HEK293T (cell line): ENCODE data around the gene ARAF.
A peak's percentile ranks its signal among the peaks of the same experiment; 100 is the strongest.

Experiments
- CTCF ChIA-PET: fragments of 350-600 bp; formaldehyde crosslinking; extraction: SDS; loops from one replicate; lab custom pipeline; 2021; ENCODE audit warnings: antibody characterized with exemption, inconsistent platforms; lab: Yijun Ruan, JAX
- POLR2A ChIA-PET: fragments of 350-600 bp; formaldehyde crosslinking; extraction: SDS; loops from one replicate; lab custom pipeline; 2020; ENCODE audit warnings: antibody characterized with exemption, inconsistent platforms; lab: Yijun Ruan, JAX
- DNase-seq: peaks from one replicate; pipeline ENCODE4 v3.0.0; 2012; ENCODE audit warnings: mixed read lengths; ENCODE audit errors: extremely low spot score
- ARNT ChIP-seq: fragments of 450-650 bp; IDR thresholded peaks from 2 replicates; pipeline ENCODE4 v1.6.1; 2017; ENCODE audit warnings: mild to moderate bottlenecking
- BHLHE40 ChIP-seq: fragments of 450-650 bp; IDR thresholded peaks from 2 replicates; pipeline ENCODE4 v1.6.1; 2016; ENCODE audit warnings: mild to moderate bottlenecking, moderate library complexity, borderline replicate concordance
- CTBP1 ChIP-seq: fragments of 450-650 bp; IDR thresholded peaks from 2 replicates; pipeline ENCODE4 v1.6.1; 2016; ENCODE audit warnings: borderline replicate concordance
- ELF4 ChIP-seq: fragments of 450-650 bp; IDR thresholded peaks from 2 replicates; pipeline ENCODE4 v1.6.1; 2017; ENCODE audit warnings: antibody characterized with exemption
- FOXA1 ChIP-seq: fragments of 450-650 bp; IDR thresholded peaks from 2 replicates; pipeline ENCODE4 v1.6.1; 2016; ENCODE audit warnings: mild to moderate bottlenecking
- FOXK2 ChIP-seq: fragments of 450-650 bp; IDR thresholded peaks from 2 replicates; pipeline ENCODE4 v1.6.1; 2016; ENCODE audit warnings: mild to moderate bottlenecking
- FOXM1 ChIP-seq: fragments of 450-650 bp; IDR thresholded peaks from 2 replicates; pipeline ENCODE4 v1.6.1; 2017; ENCODE audit warnings: mild to moderate bottlenecking, borderline replicate concordance
- HDGF ChIP-seq: fragments of 450-650 bp; IDR thresholded peaks from 2 replicates; pipeline ENCODE4 v1.6.1; 2017; ENCODE audit warnings: antibody characterized with exemption, borderline replicate concordance
- L3MBTL2 ChIP-seq: fragments of 450-650 bp; conservative IDR thresholded peaks from 2 replicates; pipeline ENCODE4 v1.6.1; 2016; ENCODE audit warnings: mild to moderate bottlenecking
- LEF1 ChIP-seq: fragments of 450-650 bp; IDR thresholded peaks from 2 replicates; pipeline ENCODE4 v1.6.1; 2017; ENCODE audit warnings: mild to moderate bottlenecking, borderline replicate concordance
- NFRKB ChIP-seq: fragments of 450-650 bp; IDR thresholded peaks from 2 replicates; pipeline ENCODE4 v1.6.1; 2016; ENCODE audit warnings: mild to moderate bottlenecking, moderate library complexity
- SP1 ChIP-seq: fragments of 450-650 bp; IDR thresholded peaks from 2 replicates; pipeline ENCODE4 v1.6.1; 2017
- SUZ12 ChIP-seq: fragments of 450-650 bp; IDR thresholded peaks from 2 replicates; pipeline ENCODE4 v1.6.1; 2016; ENCODE audit warnings: mild to moderate bottlenecking
- TARDBP ChIP-seq: fragments of 450-650 bp; IDR thresholded peaks from 2 replicates; pipeline ENCODE4 v1.6.1; 2016
- ZNF384 ChIP-seq: fragments of 450-650 bp; IDR thresholded peaks from 2 replicates; pipeline ENCODE4 v1.6.1; 2016
- TF ChIP-seq, protein P1 (sequence below): fragments of 450-650 bp; IDR thresholded peaks from 2 replicates; pipeline ENCODE4 v1.6.1; 2016

The ARAF gene

DNA sequence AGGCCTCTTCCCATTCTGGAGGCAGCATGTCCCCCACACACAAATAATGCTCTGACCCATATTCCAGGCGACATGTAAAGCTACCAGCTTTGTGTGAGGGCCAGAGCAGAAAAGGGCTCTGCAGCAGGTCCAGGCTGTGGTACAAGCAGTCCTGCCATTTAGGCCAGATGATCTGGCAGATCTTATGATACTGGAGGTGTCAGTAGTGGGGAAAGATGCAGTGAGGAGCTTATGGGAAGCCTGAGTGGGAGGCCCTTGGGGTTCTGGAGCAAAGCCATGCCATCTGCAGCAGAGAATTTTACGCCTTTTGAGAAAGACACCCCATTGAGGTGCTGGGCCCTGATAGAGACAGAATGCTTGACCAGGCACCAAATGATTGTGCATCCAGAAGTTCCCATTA is 50.9 kb downstream of the ARAF start:
- ChIA-PET CTCF (no interaction called here), POLR2A (no interaction called here)
- no peak for DNase-seq
- TF ChIP-seq TARDBP (no peak), FOXM1 (no peak), L3MBTL2 (no peak), ELF4 (no peak), CTBP1 (no peak), NFRKB (no peak), BHLHE40 (no peak), SUZ12 (no peak)

- ChIA-PET CTCF (no interaction called here), POLR2A (no interaction called here)
- TF ChIP-seq ARNT, result no peak
- no peak for TF ChIP-seq TARDBP
- TF ChIP-seq HDGF, result no peak
- no peak for TF ChIP-seq FOXK2
- no peak for TF ChIP-seq ZNF384
- DNase-seq, result no peak
These were observed 51.4 kb downstream of the ARAF start for GRCh38 chrX:47612418-47612817.

- ChIA-PET POLR2A (interaction anchor here (1.4 kb wide), 1 partner anchor 57 kb away, joined by 3 read pairs; no protein-coding TSS in a partner anchor), CTCF (no interaction called here)
- TF ChIP-seq ZNF384, result no peak
- no peak for TF ChIP-seq ELF4
- no peak for TF ChIP-seq HDGF
- TF ChIP-seq CTBP1, result no peak
- no peak for TF ChIP-seq FOXM1
- no peak for DNase-seq
These were observed 52.1 kb downstream of the ARAF start for GRCh38 chrX:47613082-47613481.

- TF ChIP-seq LEF1, result no peak
- no peak for TF ChIP-seq BHLHE40
- TF ChIP-seq FOXK2, result no peak
- TF ChIP-seq NFRKB, result no peak
- CTCF ChIA-PET, result no interaction called here
- no peak for DNase-seq
- POLR2A ChIA-PET, result interaction anchor here (1.5 kb wide), 1 partner anchor 9 kb away, joined by 6 read pairs; no protein-coding TSS in a partner anchor
These were observed 53.6 kb downstream of the ARAF start for GRCh38 chrX:47614618-47615017.

GRCh38 chrX:47618923-47619485 is 58.0 kb downstream of the ARAF start:
- POLR2A ChIA-PET, result no interaction called here
- no peak for DNase-seq

GRCh38 chrX:47619486-47620302 is 58.7 kb downstream of the ARAF start, which contains the start of gene SYN1:
Gene SYN1, minus strand, starts transcription at chrX:47619857. Its CDS starts 129 bp downstream, at chrX:47619728.
- POLR2A ChIA-PET, result no interaction called here
- peak; percentile 84 for DNase-seq
- TF ChIP-seq BHLHE40 (no peak), ARNT (no peak)
- CTCF ChIA-PET, result no interaction called here

More at GRCh38 chrX:47618923-47619485, 58.0 kb downstream of the ARAF start:
- TF ChIP-seq, protein P1, sequence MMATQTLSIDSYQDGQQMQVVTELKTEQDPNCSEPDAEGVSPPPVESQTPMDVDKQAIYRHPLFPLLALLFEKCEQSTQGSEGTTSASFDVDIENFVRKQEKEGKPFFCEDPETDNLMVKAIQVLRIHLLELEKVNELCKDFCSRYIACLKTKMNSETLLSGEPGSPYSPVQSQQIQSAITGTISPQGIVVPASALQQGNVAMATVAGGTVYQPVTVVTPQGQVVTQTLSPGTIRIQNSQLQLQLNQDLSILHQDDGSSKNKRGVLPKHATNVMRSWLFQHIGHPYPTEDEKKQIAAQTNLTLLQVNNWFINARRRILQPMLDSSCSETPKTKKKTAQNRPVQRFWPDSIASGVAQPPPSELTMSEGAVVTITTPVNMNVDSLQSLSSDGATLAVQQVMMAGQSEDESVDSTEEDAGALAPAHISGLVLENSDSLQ, result no peak
- TF ChIP-seq TARDBP (no peak), ZNF384 (no peak), ARNT (no peak), SUZ12 (no peak), ELF4 (no peak), L3MBTL2 (no peak), SP1 (no peak), FOXM1 (no peak), CTBP1 (no peak), BHLHE40 (no peak), NFRKB (no peak)
- CTCF ChIA-PET, result no interaction called here

DNA sequence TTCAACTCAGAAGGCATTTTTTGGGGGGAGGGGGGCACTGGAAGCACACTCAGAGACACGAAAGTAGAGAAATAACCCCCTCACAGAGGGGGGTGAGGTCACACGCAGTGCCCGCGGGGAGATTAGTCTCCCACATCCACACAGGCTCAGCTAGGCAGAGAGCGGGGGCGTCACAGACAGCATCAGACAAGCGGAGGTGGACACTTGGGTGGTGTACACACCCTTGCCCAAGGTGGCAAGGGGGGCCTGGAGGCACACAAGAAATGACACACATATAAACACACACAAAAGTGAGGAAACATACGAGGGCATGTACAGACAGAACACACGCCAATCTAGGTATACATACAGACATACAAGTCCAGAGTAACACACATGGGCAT is 59.3 kb downstream of the ARAF start:
- no peak for DNase-seq
- TF ChIP-seq SP1, result no peak
- TF ChIP-seq, protein P1, result no peak
- no peak for TF ChIP-seq ZNF384
- no peak for TF ChIP-seq TARDBP
- TF ChIP-seq ELF4, result no peak
- TF ChIP-seq ARNT, result no peak
- TF ChIP-seq FOXK2, result no peak
- no peak for TF ChIP-seq LEF1
- no peak for TF ChIP-seq FOXA1
- TF ChIP-seq HDGF, result no peak
- ChIA-PET CTCF (no interaction called here), POLR2A (no interaction called here)
